GM12878 (cell line): ENCODE measurements around the gene ANKRD44. TPM values are rescaled to one million over a fixed set of nuclear protein-coding genes. Genes with fewer than 3 reads are reported as not detected.

Source experiments
- ATAC-seq: fragments of 200-7000 bp; cut with Tn5 transposase; 3 replicates; pipeline ENCODE4 v1.9.1; 2020; ENCODE audit warnings: mild to moderate bottlenecking, moderate library complexity
- BruUV-seq: library from RNA; stranded (reverse); fragments of 400-500 nt; replicated peaks from 2 replicates; lab custom pipeline; 2021; lab: Mats Ljungman, UMichigan
- CTCF ChIA-PET: fragments of 300-600 bp; sonication (Branson Sonifier 250); formaldehyde crosslinking; extraction: SDS; loops from one replicate; lab custom pipeline; 2021; ENCODE audit warnings: inconsistent platforms; lab: Yijun Ruan, JAX
- POLR2A ChIA-PET: fragments of 350-600 bp; formaldehyde crosslinking; extraction: SDS; loops from one replicate; lab custom pipeline; 2021; ENCODE audit warnings: inconsistent platforms; lab: Charles Lee
- RAD21 ChIA-PET: fragments of 300-600 bp; sonication (Branson Sonifier 250); formaldehyde crosslinking; loops from one replicate; lab custom pipeline; 2023; ENCODE audit warnings: antibody characterized with exemption; ENCODE audit not compliant: unreplicated experiment; lab: Charles Lee
- SMC1A ChIA-PET: fragments of 300-600 bp; sonication (Branson Sonifier 250); formaldehyde crosslinking; loops from one replicate; lab custom pipeline; 2023; ENCODE audit not compliant: unreplicated experiment, uncharacterized antibody; lab: Charles Lee
- DNase-seq: peaks from one replicate; pipeline ENCODE4 v3.0.0-alpha.2; 2011; ENCODE audit warnings: low read depth, low spot score
- FAIRE-seq: peaks from 3 replicates; lab custom pipeline; 2011; peaks lifted over from hg19 to GRCh38; lab: Jason Lieb, UNC
- H2AFZ ChIP-seq: 2 replicates; pipeline ENCODE4 v1.6.0; 2011; ENCODE audit warnings: low read depth, low read length, control low read depth; ENCODE audit not compliant: control insufficient read depth
- H3K27ac ChIP-seq: 2 replicates; pipeline ENCODE4 v1.5.1; 2011; ENCODE audit warnings: control low read depth; ENCODE audit not compliant: control insufficient read depth, insufficient read depth
- H3K27me3 ChIP-seq, 2 experiments: replicated peaks in 1 of 2; 2 replicates each; pipeline versions ENCODE4 v1.6.0 to v1.6.1; 2011; ENCODE audit warnings: low read length in 1 of 2; ENCODE audit not compliant: control insufficient read depth in 2 of 2, insufficient read depth in 2 of 2
- H3K36me3 ChIP-seq, 2 experiments: 2 replicates each; pipeline ENCODE4 v1.5.1; 2011; ENCODE audit warnings: low read length in 1 of 2; ENCODE audit not compliant: control insufficient read depth in 2 of 2, insufficient read depth in 2 of 2
- H3K4me1 ChIP-seq: 2 replicates; pipeline ENCODE4 v1.6.1; 2011; ENCODE audit warnings: mild to moderate bottlenecking, low read length, moderate library complexity, mixed read lengths; ENCODE audit not compliant: control insufficient read depth, insufficient read depth
- H3K4me2 ChIP-seq: 2 replicates; pipeline ENCODE4 v1.6.0; 2011; ENCODE audit warnings: control low read depth; ENCODE audit not compliant: control insufficient read depth, insufficient read depth
- H3K4me3 ChIP-seq: fragments of 200-600 bp; sonication (generic); 2 replicates; pipeline ENCODE4 v1.5.1; 2016
- H3K79me2 ChIP-seq: 2 replicates; pipeline ENCODE4 v1.6.0; 2011; ENCODE audit warnings: low read length; ENCODE audit not compliant: control insufficient read depth, insufficient read depth
- H3K9ac ChIP-seq: 2 replicates; pipeline ENCODE4 v1.8.0; 2011; ENCODE audit warnings: low read length, control low read depth, mixed read lengths; ENCODE audit not compliant: control insufficient read depth, insufficient read depth
- H3K9me3 ChIP-seq: replicated peaks from 3 replicates; pipeline ENCODE4 v1.5.1; 2011; ENCODE audit warnings: mild to moderate bottlenecking, low read length; ENCODE audit not compliant: control insufficient read depth, insufficient read depth
- H4K20me1 ChIP-seq: 2 replicates; pipeline ENCODE4 v1.6.0; 2011; ENCODE audit not compliant: control insufficient read depth, insufficient read depth
- BACH1 ChIP-seq: fragments of 450-650 bp; IDR thresholded peaks from 2 replicates; pipeline ENCODE4 v1.6.1; 2017; ENCODE audit warnings: mild to moderate bottlenecking, borderline replicate concordance
- BHLHE40 ChIP-seq, 2 experiments: fragments of 450-650 bp in 1 of 2; IDR thresholded peaks; 2 replicates each; pipeline ENCODE4 v1.6.1; 2011 to 2017; ENCODE audit warnings: low read depth in 2 of 2, borderline replicate concordance in 1 of 2, improper control_type of control experiment in 1 of 2, low read length in 1 of 2, mild to moderate bottlenecking in 1 of 2
- BMI1 ChIP-seq: fragments of 450-650 bp; IDR thresholded peaks from 2 replicates; pipeline ENCODE4 v1.6.1; 2016; ENCODE audit warnings: mild to moderate bottlenecking, moderate library complexity, borderline replicate concordance
- CEBPZ ChIP-seq: fragments of 150-350 bp; IDR thresholded peaks from 2 replicates; pipeline ENCODE4 v1.6.1; 2016; ENCODE audit warnings: low read depth, low read length
- HDAC2 ChIP-seq: fragments of 200-600 bp; sonication (generic); IDR thresholded peaks from 2 replicates; pipeline ENCODE4 v1.6.1; 2017
- NBN ChIP-seq: fragments of 450-650 bp; IDR thresholded peaks from 2 replicates; pipeline ENCODE4 v1.6.1; 2016
- TAF1 ChIP-seq: IDR thresholded peaks from 2 replicates; pipeline ENCODE4 v1.6.1; 2011; ENCODE audit warnings: mild to moderate bottlenecking, low read depth, low read length, borderline replicate concordance
- WRNIP1 ChIP-seq: IDR thresholded peaks from 2 replicates; pipeline ENCODE4 v1.6.1; 2011; ENCODE audit warnings: low read depth, low read length, improper control_type of control experiment, borderline replicate concordance
- WGBS: methylation state at CpG from one replicate; pipeline ENCODE4 v1.1.6; 2016; ENCODE audit warnings: low lambda C conversion rate; ENCODE audit not compliant: insufficient replicate concordance, insufficient coverage; ENCODE audit errors: missing lambda C conversion rate; 5-methylcytosine and 5-hydroxymethylcytosine counted together
- in situ Hi-C: fragments of 300-500 bp; cut with MboI; formaldehyde crosslinking; loops from 9 replicates; pipeline ENCODE4 v1.14.3; 2018; ENCODE audit warnings: mixed read lengths
- intact Hi-C: fragments of 100-400 bp; cut with micrococcal nuclease; formaldehyde crosslinking; loops from one replicate; pipeline ENCODE4 v1.14.2; 2022; ENCODE audit not compliant: unreplicated experiment
- polyA plus RNA-seq, 11 experiments: library from polyadenylated mRNA; depleted of rRNA in 4 of 11; unstranded in 6 of 11; stranded (reverse) in 5 of 11; fragments of >200 nt; fragmentation: Nextera tagmentation in 4 of 11; fragmentation: Illumina TruSeq in 1 of 11; extraction: Ambion mirVana in 4 of 11; extraction: Trizol in 1 of 11; gene quantifications; 1 replicate in 1 of 11; 2 replicates in 10 of 11; pipeline versions ENCODE4 v1.2.1 to v1.2.3, GENCODE V29; 2011 to 2016; ENCODE audit warnings: inconsistent platforms in 2 of 11, missing spikeins in 2 of 11, low read depth in 1 of 11
- total RNA-seq, 4 experiments: library from RNA; depleted of rRNA in 3 of 4; stranded (reverse); fragments of >200 nt in 3 of 4; fragmentation: Illumina TruSeq in 1 of 4; extraction: Trizol in 1 of 4; gene quantifications; 2 replicates each; pipeline versions ENCODE4 v1.2.1 to v1.2.3, GENCODE V29; 2013 to 2021

The ANKRD44 gene
- total and polyA plus RNA-seq, 10 of the 15 experiments (the other 5 are each of a cell fraction or from before 2014, with no cell fraction given) = 19.1 to 99.1 (median 59.6) TPM

- TF ChIP-seq BHLHE40 (IDR thresholded peaks at IDR 0.05; ENCODE audit: borderline replicate concordance in 1 of 2, low read depth in 2 of 2, low read length in 1 of 2) (peak; percentile 78 to 81), CEBPZ (no peak)
Measured at GRCh38 chr2:197145471-197146056, 165.0 kb downstream of the ANKRD44 start (continued).

- WGBS = 100% methylated on average over 1 of the region's 1 CpG
- H2AFZ ChIP-seq = no peak overlapping the region
- no peak overlapping the region for H3K4me3 ChIP-seq
- POLR2A ChIA-PET = interaction anchor here (1.2 to 1.7 kb wide), 3 partner anchors 8 to 12 kb away, joined by 5 to 8 read pairs (median 6); no protein-coding TSS in a partner anchor
- intact Hi-C loops = loop anchor here (2.0 kb wide), 1 partner anchor 13 kb away; no protein-coding TSS in a partner anchor
- H3K9me3 ChIP-seq = no peaks in the 10 kb centered on the region; the same call in 1 of the 3 replicates
- no peak for DNase-seq
- in situ Hi-C loops = no loop called here
- RAD21 ChIA-PET = interaction anchor here (0.9 to 3.1 kb wide), 6 partner anchors 8 to 165 kb away, joined by 3 to 26 read pairs (median 4); partner anchors contain the start of gene ANKRD44
- CTCF ChIA-PET = interaction anchor here (0.6 to 2.9 kb wide), 12 partner anchors 8 to 287 kb away, joined by 3 to 19 read pairs (median 4); no protein-coding TSS in a partner anchor
- peak overlapping the region; percentile 52 for H3K27ac ChIP-seq
- H3K9ac ChIP-seq = no peak overlapping the region
- TF ChIP-seq HDAC2 (no peak), WRNIP1 (no peak), BMI1 (no peak), NBN (no peak), TAF1 (no peak), BACH1 (no peak)
- H3K79me2 ChIP-seq = peaks cover 8% of the 10 kb centered on the region
- no TSS peak for BruUV-seq
- no peaks in the 10 kb centered on the region for H3K27me3 ChIP-seq
- no peak for FAIRE-seq
- peaks cover 0 to 5% of the 10 kb centered on the region in 2 experiments; a peak in 1 of 4 replicates for H3K36me3 ChIP-seq
- H3K4me1 ChIP-seq = peaks cover 37% of the 10 kb centered on the region
- ATAC-seq = no peak
- no peaks in the 10 kb centered on the region for H4K20me1 ChIP-seq
- H3K4me2 ChIP-seq = no peak overlapping the region
- SMC1A ChIA-PET = interaction anchor here (0.9 to 3.2 kb wide), 13 partner anchors 8 to 184 kb away, joined by 3 to 43 read pairs (median 4); no protein-coding TSS in a partner anchor
Measured at GRCh38 chr2:197144183-197144582, 166.4 kb downstream of the ANKRD44 start.
